Common myeloid progenitor, CD34-positive (primary cell): ENCODE measurements around the gene PLSCR2.

Experiments used
- CTCF ChIA-PET: fragments of 350-600 bp; sonication (Branson Sonifier 250); formaldehyde crosslinking; loops from one replicate; lab custom pipeline; 2021; ENCODE audit warnings: antibody characterized with exemption; lab: Charles Lee
- POLR2A ChIA-PET: fragments of 350-600 bp; sonication (Branson Sonifier 250); formaldehyde crosslinking; loops from one replicate; lab custom pipeline; 2021; ENCODE audit warnings: antibody characterized with exemption; lab: Charles Lee
- DNase-seq, 3 donors: peaks; one replicate each; pipeline versions ENCODE4 v3.0.0 to v3.0.0-alpha.2; 2013
- H3K27ac ChIP-seq, 2 experiments: 1 replicate in 1 of 2; 2 replicates in 1 of 2; pipeline ENCODE4 v1.7.0; 2013; ENCODE audit warnings: inconsistent platforms in 2 of 2, low read length in 2 of 2, mild to moderate bottlenecking in 2 of 2, low read depth in 1 of 2, moderate library complexity in 1 of 2; ENCODE audit not compliant: severe bottlenecking in 2 of 2, insufficient read depth in 1 of 2, poor library complexity in 1 of 2
- H3K27me3 ChIP-seq, 5 experiments: replicated peaks in 2 of 5; 1 replicate in 3 of 5; 2 replicates in 2 of 5; pipeline versions ENCODE4 v1.6.1 to v1.7.0; 2013; ENCODE audit warnings: low read length in 4 of 5, mild to moderate bottlenecking in 2 of 5, moderate library complexity in 2 of 5, inconsistent platforms in 1 of 5; ENCODE audit not compliant: insufficient read depth in 5 of 5, control insufficient read depth in 4 of 5
- H3K36me3 ChIP-seq, 4 experiments: 1 replicate in 2 of 4; 2 replicates in 2 of 4; pipeline versions ENCODE4 v1.6.1 to v1.7.0; 2013; ENCODE audit warnings: low read length in 3 of 4, control low read depth in 1 of 4, mild to moderate bottlenecking in 1 of 4; ENCODE audit not compliant: control insufficient read depth in 4 of 4, insufficient read depth in 4 of 4
- H3K4me1 ChIP-seq, 4 experiments: 1 replicate in 3 of 4; 2 replicates in 1 of 4; pipeline versions ENCODE4 v1.6.1 to v1.7.1; 2013; ENCODE audit warnings: low read length in 3 of 4, mild to moderate bottlenecking in 3 of 4, control low read depth in 1 of 4, inconsistent platforms in 1 of 4, moderate library complexity in 1 of 4; ENCODE audit not compliant: control insufficient read depth in 4 of 4, insufficient read depth in 4 of 4; ENCODE audit errors: control extremely low read depth in 1 of 4
- H3K4me3 ChIP-seq, 7 experiments: 1 replicate in 4 of 7; 2 replicates in 3 of 7; pipeline versions ENCODE4 v1.5.1 to v1.7.0; 2013; ENCODE audit warnings: mild to moderate bottlenecking in 7 of 7, low read length in 6 of 7, moderate library complexity in 6 of 7, inconsistent platforms in 2 of 7, low read depth in 2 of 7, control low read depth in 1 of 7; ENCODE audit not compliant: insufficient read depth in 4 of 7, control insufficient read depth in 1 of 7; ENCODE audit errors: extremely low read depth in 1 of 7
- H3K9me3 ChIP-seq, 5 experiments: 1 replicate in 4 of 5; 2 replicates in 1 of 5; pipeline versions ENCODE4 v1.6.1 to v1.7.1; 2013; ENCODE audit warnings: low read length in 4 of 5, mild to moderate bottlenecking in 2 of 5, inconsistent platforms in 1 of 5, low read depth in 1 of 5, moderate library complexity in 1 of 5; ENCODE audit not compliant: control insufficient read depth in 4 of 5, insufficient read depth in 2 of 5; ENCODE audit errors: control extremely low read depth in 1 of 5
- WGBS: methylation state at CpG from one replicate; pipeline ENCODE4 v1.1.5; 2013; ENCODE audit not compliant: insufficient coverage; 5-methylcytosine and 5-hydroxymethylcytosine counted together

Gene PLSCR2

DNA sequence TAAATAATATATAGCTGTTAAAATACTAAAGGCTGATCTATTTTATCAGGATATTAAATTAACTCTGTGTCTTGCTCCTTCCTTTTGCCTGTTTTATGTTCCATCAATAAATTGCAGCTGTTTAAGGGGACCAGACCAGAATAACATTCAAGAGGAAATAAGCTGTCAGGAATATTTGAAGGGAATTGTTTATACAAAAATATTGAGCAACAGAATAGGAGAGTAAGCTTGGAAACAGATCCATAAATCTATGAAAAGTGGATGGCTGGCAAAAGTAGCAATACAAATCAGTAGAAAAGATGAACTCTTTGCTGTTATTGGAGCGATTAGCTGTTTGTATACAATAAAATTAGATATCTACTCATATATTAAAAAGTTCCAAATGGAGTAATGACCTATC, 36.2 kb upstream of the PLSCR2 start:
- Histone ChIP-seq H3K4me1 (peaks cover 0 to 20% (median 7%) of the 10 kb centered on the region in 4 experiments), H3K4me3 (no peak overlapping the region), H3K27me3 (no peaks in the 10 kb centered on the region), H3K9me3 (no peaks in the 10 kb centered on the region), H3K27ac (no peak overlapping the region), H3K36me3 (no peaks in the 10 kb centered on the region)
- WGBS = no CpG with 5 or more reads among the region's 1 CpG
- ChIA-PET POLR2A (no interaction called here), CTCF (interaction anchor here (1.0 kb wide), 1 partner anchor 13 kb away, joined by 3 read pairs; no protein-coding TSS in a partner anchor)
- DNase-seq = no peak

DNA sequence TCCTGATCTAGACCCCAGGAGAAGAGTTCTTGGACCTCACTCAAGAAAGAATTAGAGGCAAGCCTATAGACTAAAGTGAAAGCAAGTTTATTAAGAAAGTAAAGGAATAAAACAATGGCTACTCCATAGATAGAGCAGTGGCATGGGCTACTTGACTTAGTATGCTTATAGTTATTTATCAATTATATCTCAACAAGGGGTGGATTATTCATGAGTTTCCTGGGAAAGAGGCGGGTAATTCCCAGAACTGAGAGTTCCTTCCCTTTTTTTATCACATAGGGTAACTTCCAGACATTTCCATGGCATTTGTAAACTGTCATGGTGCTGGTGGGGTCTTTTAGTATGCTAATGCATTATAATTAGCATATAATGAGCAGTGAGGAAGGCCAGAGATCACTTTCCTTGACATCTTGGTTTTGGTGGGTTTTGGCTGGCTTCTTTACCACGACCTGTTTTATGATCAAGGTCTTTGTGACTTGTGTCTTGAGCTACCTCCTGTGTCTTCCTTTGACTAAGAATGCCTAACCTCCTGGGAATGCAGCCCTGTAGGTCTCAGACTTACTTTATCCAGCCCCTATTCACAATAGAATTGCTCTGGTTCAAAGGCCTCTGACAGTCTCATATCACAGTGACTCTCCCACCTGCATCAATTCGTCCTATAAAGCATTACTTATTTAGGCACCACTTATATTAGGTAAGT, 35.3 kb upstream of the PLSCR2 start:
- no peaks in the 10 kb centered on the region for H3K27me3 ChIP-seq
- 88% methylated on average over 1 of the region's 3 CpGs for WGBS
- no peak for DNase-seq
- H3K4me1 ChIP-seq = peaks cover 0 to 20% (median 7%) of the 10 kb centered on the region in 4 experiments
- H3K27ac ChIP-seq = no peak overlapping the region
- no peaks in the 10 kb centered on the region for H3K9me3 ChIP-seq
- no peaks in the 10 kb centered on the region for H3K36me3 ChIP-seq
- ChIA-PET CTCF (interaction anchor here (1.0 kb wide), 1 partner anchor 14 kb away, joined by 3 read pairs; no protein-coding TSS in a partner anchor), POLR2A (no interaction called here)
- no peak overlapping the region for H3K4me3 ChIP-seq

- Histone ChIP-seq H3K4me1 (peaks cover 0 to 20% (median 7%) of the 10 kb centered on the region in 4 experiments), H3K27me3 (no peaks in the 10 kb centered on the region), H3K4me3 (no peak overlapping the region), H3K9me3 (no peaks in the 10 kb centered on the region), H3K36me3 (no peaks in the 10 kb centered on the region), H3K27ac (no peak overlapping the region)
- WGBS = 98% methylated on average over 9 of the region's 12 CpGs
- no peak for DNase-seq
- CTCF ChIA-PET = no interaction called here
- POLR2A ChIA-PET = no interaction called here
Measured at GRCh38 chr3:146503461-146504202, 34.3 kb upstream of the PLSCR2 start.

DNA sequence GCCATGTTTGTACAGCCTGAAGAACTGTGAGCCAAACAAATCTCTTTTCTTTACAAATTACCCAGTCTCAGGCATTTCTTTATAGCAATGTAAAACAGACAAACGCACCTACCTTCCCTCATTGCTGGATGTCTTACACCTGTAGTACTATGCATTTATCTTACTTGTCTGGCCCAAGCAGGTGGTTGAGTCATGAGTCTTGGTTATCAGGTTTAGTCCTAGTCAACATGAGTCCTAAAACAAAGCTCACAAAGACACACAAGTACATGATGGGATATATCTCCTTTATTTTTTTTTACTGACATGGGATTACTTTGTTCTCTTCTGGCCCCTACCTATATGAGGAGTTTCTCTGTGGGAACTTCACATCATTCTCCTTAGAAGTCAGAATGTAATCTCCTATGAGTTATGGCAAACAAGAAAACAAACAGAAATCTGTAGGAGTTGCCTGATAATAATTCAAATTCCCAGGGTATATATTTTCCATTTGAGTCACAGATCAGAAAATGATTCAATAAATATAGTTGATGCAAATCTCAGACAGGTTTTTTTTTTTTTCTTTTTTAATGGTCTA, 33.6 kb upstream of the PLSCR2 start:
- H3K9me3 ChIP-seq = no peaks in the 10 kb centered on the region
- no peak overlapping the region for H3K4me3 ChIP-seq
- POLR2A ChIA-PET = no interaction called here
- H3K36me3 ChIP-seq = no peaks in the 10 kb centered on the region
- H3K27ac ChIP-seq = no peak overlapping the region
- H3K27me3 ChIP-seq = no peaks in the 10 kb centered on the region
- no peak for DNase-seq
- WGBS = no CpG with 5 or more reads among the region's 1 CpG
- peaks cover 0 to 20% (median 7%) of the 10 kb centered on the region in 4 experiments for H3K4me1 ChIP-seq
- CTCF ChIA-PET = no interaction called here

- peaks cover 0 to 12% (median 7%) of the 10 kb centered on the region in 4 experiments for H3K4me1 ChIP-seq
Measured at GRCh38 chr3:146501752-146502151, 32.4 kb upstream of the PLSCR2 start.

GRCh38 chr3:146499701-146500100, 30.3 kb upstream of the PLSCR2 start:
- Histone ChIP-seq H3K4me3 (no peak overlapping the region), H3K4me1 (peaks cover 0 to 7% (median 1%) of the 10 kb centered on the region in 4 experiments), H3K36me3 (no peaks in the 10 kb centered on the region), H3K9me3 (no peaks in the 10 kb centered on the region), H3K27ac (no peak overlapping the region), H3K27me3 (no peaks in the 10 kb centered on the region)
- no peak for DNase-seq
- CTCF ChIA-PET = interaction anchor here (1.4 kb wide), 1 partner anchor 13 kb away, joined by 3 read pairs; no protein-coding TSS in a partner anchor
- POLR2A ChIA-PET = no interaction called here
- WGBS = 100% methylated on average over 1 of the region's 1 CpG

More at GRCh38 chr3:146501752-146502151, 32.4 kb upstream of the PLSCR2 start:
- Histone ChIP-seq H3K36me3 (no peaks in the 10 kb centered on the region), H3K27me3 (no peaks in the 10 kb centered on the region), H3K4me3 (no peak overlapping the region), H3K9me3 (no peaks in the 10 kb centered on the region), H3K27ac (no peak overlapping the region)
- ChIA-PET CTCF (no interaction called here), POLR2A (no interaction called here)
- no peak for DNase-seq
